Peyer's patch (tissue), 4 donors: ENCODE data around the gene CALU.

Source experiments
- CTCF ChIP-seq, 6 experiments: fragments of 450-650 bp in 4 of 6; fragments of 200-600 bp in 2 of 6; sonication (generic) in 1 of 6; IDR thresholded peaks; one replicate each; pipeline ENCODE4 v1.5.1; 2017 to 2019; ENCODE audit warnings: antibody characterized with exemption in 6 of 6, mild to moderate bottlenecking in 3 of 6, moderate library complexity in 1 of 6
- POLR2A ChIP-seq, 2 donors: fragments of 450-650 bp; IDR thresholded peaks; one replicate each; pipeline ENCODE4 v1.5.1; 2017; ENCODE audit warnings: antibody characterized with exemption in 2 of 2, mild to moderate bottlenecking in 2 of 2, moderate library complexity in 2 of 2

DNA sequence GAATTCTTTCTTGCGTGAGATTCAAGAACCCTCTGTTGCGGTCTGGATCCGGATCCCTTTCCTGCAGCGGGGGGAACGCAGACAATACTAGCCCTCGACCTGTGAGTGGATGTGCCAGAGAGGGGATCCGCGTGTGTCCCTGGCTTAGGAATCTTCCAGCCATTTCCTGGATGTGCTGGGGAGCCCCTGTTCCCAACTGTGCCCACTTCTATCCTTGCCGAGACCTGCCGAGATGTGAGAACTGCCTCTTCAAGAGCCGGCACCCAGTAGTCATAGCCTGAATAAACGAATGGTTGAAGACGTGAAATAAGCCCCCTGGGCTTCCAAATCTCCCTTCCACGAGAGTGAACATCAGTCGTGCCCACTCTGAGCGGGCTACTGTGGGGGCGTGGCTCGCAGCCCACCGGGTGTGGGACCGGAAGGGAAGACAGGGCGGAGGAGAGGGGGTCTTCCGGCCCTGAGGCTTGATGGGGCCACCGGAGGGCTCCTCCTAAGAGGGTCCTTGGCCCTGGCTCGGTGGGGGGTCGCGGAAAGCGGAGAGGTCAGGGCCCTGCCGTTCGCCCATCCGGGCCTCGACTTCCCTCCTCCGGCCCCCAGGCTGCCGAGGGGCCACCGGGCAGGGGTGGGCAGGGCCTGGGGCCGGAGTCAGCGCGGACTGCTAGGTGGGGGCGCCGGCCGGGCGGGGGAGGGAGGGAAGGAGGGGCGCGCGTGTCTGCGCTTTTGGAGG lies 51.3 kb downstream of the CALU start:
- no peak for TF ChIP-seq CTCF (IDR thresholded peaks at IDR 0.05)
- TF ChIP-seq POLR2A (IDR thresholded peaks at IDR 0.05) = no peak
